Cardiac fibroblast (primary cell): Measurements from ENCODE around the gene GRM7.

ENCODE experiments used
- DNase-seq, 2 donors: peaks; one replicate each; pipeline versions ENCODE4 v3.0.0 to v3.0.0-alpha.2; 2010; ENCODE audit warnings: low read depth in 2 of 2
- H3K4me3 ChIP-seq, 2 donors: replicated peaks in 1 of 2; 1 replicate in 1 of 2; 2 replicates in 1 of 2; pipeline ENCODE4 v1.5.1; 2011; ENCODE audit warnings: low read depth in 2 of 2, low read length in 2 of 2, mild to moderate bottlenecking in 2 of 2, moderate library complexity in 1 of 2
- CTCF ChIP-seq: IDR thresholded peaks from one replicate; pipeline ENCODE4 v1.5.1; 2011; ENCODE audit warnings: low read depth, mild to moderate bottlenecking, low read length, inconsistent platforms

Gene GRM7

GRCh38 chr3:7687428-7688147 lies 826.7 kb downstream of the GRM7 start:
- TF ChIP-seq CTCF = no peak
- H3K4me3 ChIP-seq = no peak overlapping the region
- peak in 1 of 2 donors; percentile 23 for DNase-seq

GRCh38 chr3:7692866-7693265 lies 832.0 kb downstream of the GRM7 start:
- H3K4me3 ChIP-seq = no peak overlapping the region
- no peak for DNase-seq
- TF ChIP-seq CTCF = no peak

GRCh38 chr3:7693976-7694375 lies 833.1 kb downstream of the GRM7 start:
- H3K4me3 ChIP-seq = no peak overlapping the region
- TF ChIP-seq CTCF = no peak
- no peak for DNase-seq

GRCh38 chr3:7695049-7695448 lies 834.1 kb downstream of the GRM7 start:
- H3K4me3 ChIP-seq = no peak overlapping the region
- DNase-seq = peak; percentile 8 to 16
- TF ChIP-seq CTCF = no peak

- peak in 1 of 2 donors; percentile 9 for DNase-seq
- H3K4me3 ChIP-seq = no peak overlapping the region
- TF ChIP-seq CTCF = no peak
Measured at GRCh38 chr3:7696320-7696719, 835.4 kb downstream of the GRM7 start.

- no peak overlapping the region for H3K4me3 ChIP-seq
- no peak for DNase-seq
- TF ChIP-seq CTCF = no peak
Measured at GRCh38 chr3:7697548-7697947, 836.6 kb downstream of the GRM7 start.

- no peak for DNase-seq
- H3K4me3 ChIP-seq = no peak overlapping the region
- TF ChIP-seq CTCF = no peak
Measured at GRCh38 chr3:7700539-7700938, 839.6 kb downstream of the GRM7 start.
